ENCODE results near the gene ANG. TPM values are rescaled to one million over a fixed set of nuclear protein-coding genes. Genes with fewer than 3 reads are reported as not detected.

ANG gene
- total and polyA plus RNA-seq, 2 of the 8 experiments (the other 6 are each of a cell fraction or from before 2014, with no cell fraction given): 2.2 to 4.6 TPM

- peak in 1 of 2 experiments; percentile 59; a peak in 2 of 4 replicates for TF ChIP-seq HDAC2 (IDR thresholded peaks at IDR 0.05; ENCODE audit: borderline replicate concordance in 1 of 2, low read depth in 2 of 2, low read length in 2 of 2)
- TF ChIP-seq TBP (IDR thresholded peaks at IDR 0.05; ENCODE audit: low read depth, low read length): peak; percentile 99
- TF ChIP-seq JUND (IDR thresholded peaks at IDR 0.05; ENCODE audit: low read length): peak; percentile 84
- no peak for TF ChIP-seq POU5F1 (IDR thresholded peaks at IDR 0.05; ENCODE audit: low read depth, low read length)
- TF ChIP-seq, protein P1, sequence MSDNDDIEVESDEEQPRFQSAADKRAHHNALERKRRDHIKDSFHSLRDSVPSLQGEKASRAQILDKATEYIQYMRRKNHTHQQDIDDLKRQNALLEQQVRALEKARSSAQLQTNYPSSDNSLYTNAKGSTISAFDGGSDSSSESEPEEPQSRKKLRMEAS (IDR thresholded peaks at IDR 0.05): 0 out of 2 replicates have a peak, but pooled peaks have one; percentile 19
- TF ChIP-seq SIN3A (conservative IDR thresholded peaks at IDR 0.05 in 1 of 2, IDR thresholded peaks at IDR 0.05 in 1 of 2; ENCODE audit: low read depth in 1 of 2, low read length in 2 of 2): peak; percentile 87 to 92
- no peak for TF ChIP-seq CTBP2 (IDR thresholded peaks at IDR 0.05; ENCODE audit: borderline replicate concordance, insufficient read depth, insufficient read length, low read length)
- TF ChIP-seq YY1 (IDR thresholded peaks at IDR 0.05; ENCODE audit: low read depth, low read length): 0 out of 2 replicates have a peak, but pooled peaks have one; percentile 31
- TF ChIP-seq RNF2 (IDR thresholded peaks at IDR 0.05; ENCODE audit: borderline replicate concordance, low read depth, low read length, missing control alignments, poor library complexity, severe bottlenecking): no peak
- TF ChIP-seq, protein P2, sequence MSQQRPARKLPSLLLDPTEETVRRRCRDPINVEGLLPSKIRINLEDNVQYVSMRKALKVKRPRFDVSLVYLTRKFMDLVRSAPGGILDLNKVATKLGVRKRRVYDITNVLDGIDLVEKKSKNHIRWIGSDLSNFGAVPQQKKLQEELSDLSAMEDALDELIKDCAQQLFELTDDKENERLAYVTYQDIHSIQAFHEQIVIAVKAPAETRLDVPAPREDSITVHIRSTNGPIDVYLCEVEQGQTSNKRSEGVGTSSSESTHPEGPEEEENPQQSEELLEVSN (IDR thresholded peaks at IDR 0.05): no peak
These were observed 31.1 kb upstream of the ANG start (continued) for GRCh38 chr14:20657216-20658211.
